Activated CD8-positive, alpha-beta T cell treated with anti-CD3 and anti-CD28 coated beads for 36 hours (primary cell): ENCODE data around the gene PNPLA5. TPM values are rescaled to one million over a fixed set of nuclear protein-coding genes. Genes with fewer than 3 reads are reported as not detected.

ENCODE experiments used
- ATAC-seq: fragments of 200-7000 bp; cut with Tn5 transposase; one replicate; pipeline ENCODE4 v1.10.0; 2021; ENCODE audit warnings: mild to moderate bottlenecking, moderate library complexity
- CTCF ChIA-PET: fragments of 350-600 bp; sonication (Branson Sonifier 250); formaldehyde crosslinking; loops from one replicate; lab custom pipeline; 2021; ENCODE audit warnings: antibody characterized with exemption; lab: Charles Lee
- POLR2A ChIA-PET: fragments of 350-600 bp; sonication (Branson Sonifier 250); formaldehyde crosslinking; loops from one replicate; lab custom pipeline; 2021; ENCODE audit warnings: antibody characterized with exemption; lab: Charles Lee
- DNase-seq: peaks from one replicate; pipeline ENCODE4 v3.0.0-alpha.2; 2020
- H3K27ac Mint-ChIP-seq: one replicate; pipeline ENCODE4 v1.8.0; 2021; ENCODE audit warnings: mild to moderate bottlenecking, mixed read lengths
- H3K27me3 Mint-ChIP-seq: one replicate; pipeline ENCODE4 v1.8.0; 2021; ENCODE audit warnings: mixed read lengths
- H3K36me3 Mint-ChIP-seq: one replicate; pipeline ENCODE4 v1.8.0; 2021; ENCODE audit warnings: low read depth, mixed read lengths
- H3K4me1 Mint-ChIP-seq: one replicate; pipeline ENCODE4 v1.8.0; 2021; ENCODE audit warnings: low read depth, mixed read lengths
- H3K4me3 Mint-ChIP-seq: one replicate; pipeline ENCODE4 v1.8.0; 2021; ENCODE audit warnings: mild to moderate bottlenecking, moderate library complexity, mixed read lengths
- H3K9me3 Mint-ChIP-seq: one replicate; pipeline ENCODE4 v1.8.0; 2021; ENCODE audit warnings: mixed read lengths
- intact Hi-C: fragments of 100-400 bp; cut with micrococcal nuclease; formaldehyde crosslinking; loops from one replicate; pipeline ENCODE4 v1.10.0; 2022
- total RNA-seq, 2 experiments: library from RNA; stranded (reverse); gene quantifications; one replicate each; pipeline ENCODE4 v1.2.3, GENCODE V29; 2021
- TF ChIP-seq, protein P1 (sequence below): fragments of 200-600 bp; IDR thresholded peaks from one replicate; pipeline ENCODE4 v1.8.0; 2022; ENCODE audit warnings: antibody characterized with exemption, mild to moderate bottlenecking

Gene PNPLA5
- total RNA-seq, 2 experiments from 2014 or later = not detected

DNA sequence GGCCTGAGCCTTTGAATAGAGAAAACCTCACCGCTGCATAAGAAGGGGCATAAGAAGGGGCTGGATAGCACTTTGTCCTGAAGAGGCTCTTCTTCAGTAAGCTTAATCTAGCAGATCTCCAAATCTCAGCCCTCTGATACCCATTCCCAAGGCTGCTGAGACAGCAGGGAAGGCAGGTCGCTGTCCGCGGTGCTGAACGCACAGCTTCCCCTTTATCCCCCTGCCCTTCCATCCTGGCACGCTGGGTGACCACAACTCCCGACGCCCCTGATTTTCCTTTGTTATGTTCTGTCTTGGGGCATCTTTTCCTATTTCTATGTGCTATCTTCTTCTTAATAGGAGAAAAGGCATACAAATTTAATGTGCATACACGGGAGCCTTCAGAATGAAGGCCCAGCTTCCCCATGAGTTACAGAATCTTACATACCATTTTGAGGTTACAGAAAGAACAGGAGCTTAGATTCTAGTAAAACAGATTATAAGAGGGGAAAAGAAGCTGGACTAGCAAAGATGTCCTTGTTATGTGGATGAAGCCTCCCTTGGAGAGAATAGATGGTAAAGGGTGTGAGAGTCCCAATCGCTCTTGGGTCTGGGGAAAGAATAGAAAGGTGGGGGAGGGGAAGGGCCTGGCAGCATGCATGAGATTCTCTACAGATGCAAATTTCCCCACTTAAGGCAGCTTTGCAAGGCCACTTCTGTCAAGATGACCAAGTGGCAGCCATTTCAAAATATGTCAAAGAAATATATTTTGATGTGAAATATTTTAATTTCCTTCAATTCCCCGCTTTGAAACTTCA is 23.8 kb downstream of the PNPLA5 start:
- no peaks in the 10 kb centered on the region for H3K36me3 Mint-ChIP-seq
- intact Hi-C loops = no loop called here
- TF ChIP-seq, protein P1, sequence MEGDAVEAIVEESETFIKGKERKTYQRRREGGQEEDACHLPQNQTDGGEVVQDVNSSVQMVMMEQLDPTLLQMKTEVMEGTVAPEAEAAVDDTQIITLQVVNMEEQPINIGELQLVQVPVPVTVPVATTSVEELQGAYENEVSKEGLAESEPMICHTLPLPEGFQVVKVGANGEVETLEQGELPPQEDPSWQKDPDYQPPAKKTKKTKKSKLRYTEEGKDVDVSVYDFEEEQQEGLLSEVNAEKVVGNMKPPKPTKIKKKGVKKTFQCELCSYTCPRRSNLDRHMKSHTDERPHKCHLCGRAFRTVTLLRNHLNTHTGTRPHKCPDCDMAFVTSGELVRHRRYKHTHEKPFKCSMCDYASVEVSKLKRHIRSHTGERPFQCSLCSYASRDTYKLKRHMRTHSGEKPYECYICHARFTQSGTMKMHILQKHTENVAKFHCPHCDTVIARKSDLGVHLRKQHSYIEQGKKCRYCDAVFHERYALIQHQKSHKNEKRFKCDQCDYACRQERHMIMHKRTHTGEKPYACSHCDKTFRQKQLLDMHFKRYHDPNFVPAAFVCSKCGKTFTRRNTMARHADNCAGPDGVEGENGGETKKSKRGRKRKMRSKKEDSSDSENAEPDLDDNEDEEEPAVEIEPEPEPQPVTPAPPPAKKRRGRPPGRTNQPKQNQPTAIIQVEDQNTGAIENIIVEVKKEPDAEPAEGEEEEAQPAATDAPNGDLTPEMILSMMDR = no peak
- POLR2A ChIA-PET = no interaction called here
- DNase-seq (peak; percentile 34), ATAC-seq (peak; percentile 30)
- no peak overlapping the region for H3K27ac Mint-ChIP-seq
- CTCF ChIA-PET = interaction anchor here (1.2 to 1.4 kb wide), 3 partner anchors 15 to 77 kb away, joined by 3 to 7 read pairs (median 3); no protein-coding TSS in a partner anchor
- peaks cover 21% of the 10 kb centered on the region for H3K27me3 Mint-ChIP-seq
- no peak overlapping the region for H3K4me3 Mint-ChIP-seq
- no peaks in the 10 kb centered on the region for H3K4me1 Mint-ChIP-seq
- H3K9me3 Mint-ChIP-seq = peaks cover 3% of the 10 kb centered on the region

DNA sequence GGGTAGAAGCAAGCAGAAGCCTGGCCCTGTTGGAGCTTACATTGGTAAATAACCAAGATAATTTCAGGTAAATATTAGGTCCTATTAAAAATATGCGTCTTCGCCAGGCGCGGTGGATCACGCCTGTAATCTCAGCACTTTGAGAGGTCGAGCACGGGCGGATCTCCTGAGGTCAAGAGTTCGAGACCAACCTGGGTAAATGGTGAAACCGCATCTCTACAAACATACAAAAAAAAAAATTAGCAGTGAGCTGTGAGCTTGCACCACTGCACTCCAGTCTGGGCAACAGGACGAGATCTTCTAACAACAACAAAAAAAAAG is 29.0 kb downstream of the PNPLA5 start:
- no peak for DNase-seq
- intact Hi-C loops = no loop called here
- TF ChIP-seq, protein P1 = no peak
- no peak overlapping the region for H3K27ac Mint-ChIP-seq
- H3K27me3 Mint-ChIP-seq = peaks cover 34% of the 10 kb centered on the region
- ATAC-seq = no peak
- no peaks in the 10 kb centered on the region for H3K9me3 Mint-ChIP-seq
- CTCF ChIA-PET = interaction anchor here (0.6 to 0.8 kb wide), 2 partner anchors 22 to 552 kb away, joined by 3 read pairs; no protein-coding TSS in a partner anchor
- POLR2A ChIA-PET = no interaction called here
- H3K4me1 Mint-ChIP-seq = peaks cover 4% of the 10 kb centered on the region
- H3K36me3 Mint-ChIP-seq = no peaks in the 10 kb centered on the region
- H3K4me3 Mint-ChIP-seq = peak overlapping the region; percentile 25

DNA sequence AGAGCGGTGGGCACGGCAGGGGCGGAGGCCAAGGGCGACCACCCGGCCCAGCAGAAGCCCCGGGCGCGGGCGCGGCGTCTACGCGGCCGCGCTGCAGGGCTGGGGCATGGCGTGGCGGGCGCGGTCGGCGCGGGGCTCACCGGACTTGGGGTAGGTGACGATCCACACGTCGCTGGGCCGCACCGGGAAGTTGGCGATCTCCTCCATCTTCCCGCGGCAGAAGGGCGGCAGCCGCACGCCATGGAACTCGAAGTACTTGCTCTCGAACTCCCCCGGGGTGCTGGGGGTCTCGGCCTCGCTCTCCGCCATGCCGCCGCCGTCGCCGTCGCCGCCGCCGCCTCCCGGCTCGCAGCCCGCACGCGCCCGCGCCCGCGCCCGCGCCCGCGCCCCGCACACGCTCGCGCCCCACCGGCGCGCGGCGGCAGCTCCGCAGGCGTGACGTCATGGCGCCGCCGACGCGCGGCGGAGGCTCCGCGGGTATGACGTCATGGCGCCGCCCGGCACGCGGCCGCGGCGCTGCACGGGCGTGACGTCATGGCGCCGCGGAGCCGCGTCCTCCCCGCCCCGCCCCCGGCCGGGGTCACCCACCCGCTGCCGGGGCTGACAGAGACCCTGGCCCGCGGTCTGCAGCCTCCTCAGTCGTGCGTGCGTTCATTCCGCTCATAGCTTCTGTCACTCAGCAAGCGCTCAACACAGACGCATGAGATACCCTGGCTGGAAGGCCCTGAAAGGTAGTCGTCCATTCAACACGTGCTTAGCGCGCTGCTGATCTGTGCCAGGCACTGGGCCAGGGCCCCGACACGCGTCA is 29.5 kb downstream of the PNPLA5 start, which contains the start of gene SULT4A1:
Gene SULT4A1, minus strand, starts transcription at position 440 of the 808 bp plus-strand sequence. Its CDS starts 131 bp downstream, at position 309.
- H3K36me3 Mint-ChIP-seq = no peaks in the 10 kb centered on the region

DNA sequence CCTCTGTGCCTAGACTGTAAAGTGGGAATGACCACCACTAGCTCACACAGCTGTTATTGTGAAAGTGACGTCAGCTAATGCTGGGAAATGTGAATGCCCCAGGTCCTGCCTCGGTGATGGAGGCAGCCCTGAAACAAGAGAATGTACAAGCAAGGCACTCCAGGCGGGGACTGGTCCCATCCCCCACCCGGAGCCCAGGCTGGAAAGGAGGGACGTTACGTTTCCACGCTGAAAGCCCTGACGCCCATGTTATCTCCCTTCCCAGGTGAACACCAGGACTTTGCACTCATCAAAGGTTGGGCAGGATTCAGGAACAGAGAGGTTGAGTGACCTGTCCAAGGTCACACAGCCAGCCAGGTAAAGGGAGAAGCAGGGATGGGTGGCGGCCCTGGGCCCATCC is 30.3 kb downstream of the PNPLA5 start:
- no peak overlapping the region for H3K27ac Mint-ChIP-seq
- POLR2A ChIA-PET = no interaction called here
- CTCF ChIA-PET = no interaction called here
- H3K27me3 Mint-ChIP-seq = peaks cover 38% of the 10 kb centered on the region
- peaks cover 4% of the 10 kb centered on the region for H3K4me1 Mint-ChIP-seq
- ATAC-seq (no peak), DNase-seq (no peak)
- H3K36me3 Mint-ChIP-seq = no peaks in the 10 kb centered on the region
- intact Hi-C loops = no loop called here
- H3K9me3 Mint-ChIP-seq = peaks cover 3% of the 10 kb centered on the region
- TF ChIP-seq, protein P1 = no peak
- H3K4me3 Mint-ChIP-seq = no peak overlapping the region

More for the DNA sequence above, 29.5 kb downstream of the PNPLA5 start, which contains the start of gene SULT4A1:
- ATAC-seq (no peak), DNase-seq (no peak)
- TF ChIP-seq, protein P1 = no peak
- no peak within 1 kb of the TSS for H3K27ac Mint-ChIP-seq
- no peaks in the 10 kb centered on the region for H3K9me3 Mint-ChIP-seq
- peaks cover 35% of the 10 kb centered on the region for H3K27me3 Mint-ChIP-seq
- ChIA-PET CTCF (interaction anchor here (0.8 kb wide), 1 partner anchor 23 kb away, joined by 3 read pairs; no protein-coding TSS in a partner anchor), POLR2A (no interaction called here)
- intact Hi-C loops = no loop called here
- peaks cover 4% of the 10 kb centered on the region for H3K4me1 Mint-ChIP-seq
- peak within 1 kb of the TSS; percentile 25 for H3K4me3 Mint-ChIP-seq
